Activated CD8-positive, alpha-beta memory T cell treated with anti-CD3 and anti-CD28 coated beads for 1 hour (primary cell): Measurements from ENCODE around the gene DGCR6L.
"Not testable (repeated sequence)": the region's sequence is repeated elsewhere in the genome, so short reads cannot be mapped to it uniquely, and the experiment has no call there.

Experiments
- DNase-seq, 2 donors: peaks; one replicate each; pipeline ENCODE4 v3.0.0-alpha.2; 2020; ENCODE audit warnings: low read depth in 1 of 2; ENCODE audit errors: extremely low read depth in 1 of 2

Gene DGCR6L

DNA sequence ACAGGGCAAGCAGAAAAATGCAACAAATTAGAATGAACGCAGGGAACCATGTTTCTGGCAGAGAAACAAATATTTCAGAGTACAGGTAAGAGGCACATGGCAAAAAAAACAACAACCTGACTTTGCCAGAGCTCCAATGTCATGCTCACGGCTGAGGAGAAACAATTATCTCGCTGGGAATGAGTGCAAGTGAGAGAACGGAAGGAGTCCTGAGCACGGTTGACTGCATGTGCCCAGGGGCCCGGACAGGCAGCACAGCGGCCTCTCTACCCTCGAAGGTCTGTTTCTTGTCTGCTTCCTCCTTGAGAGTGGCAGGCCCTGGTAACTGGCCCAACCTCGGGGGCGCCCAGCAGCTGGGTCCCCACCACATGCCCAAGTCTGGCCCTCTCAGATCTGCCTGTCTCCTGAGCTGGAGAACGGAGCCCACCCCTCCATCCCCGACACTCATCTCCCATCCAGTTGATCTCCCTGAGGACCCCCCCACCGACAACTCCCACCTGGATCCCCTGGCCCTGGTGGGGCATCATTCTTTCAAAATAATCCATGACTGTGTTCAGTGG, 27.1 kb downstream of the DGCR6L start:
- DNase-seq, result no peak

DNA sequence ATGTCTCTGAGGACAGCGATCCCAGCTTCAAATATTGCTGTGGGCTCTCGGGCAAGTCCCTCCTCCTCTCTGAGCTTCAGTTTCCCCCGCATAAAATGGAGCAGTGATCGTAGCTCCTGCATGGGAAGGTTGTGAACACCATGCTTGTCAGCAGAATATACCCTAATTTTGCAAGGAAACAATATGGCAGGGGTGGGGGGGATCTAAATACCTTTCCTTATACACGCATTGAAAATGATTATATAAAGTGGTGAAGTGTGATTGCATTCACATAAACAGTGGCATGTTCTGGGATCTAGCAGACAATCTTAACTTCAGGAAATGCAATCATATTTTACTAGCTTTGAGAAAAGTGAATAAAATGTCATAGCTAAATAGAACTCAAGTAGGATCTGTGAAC, 27.8 kb downstream of the DGCR6L start:
- DNase-seq, result no peak

DNA sequence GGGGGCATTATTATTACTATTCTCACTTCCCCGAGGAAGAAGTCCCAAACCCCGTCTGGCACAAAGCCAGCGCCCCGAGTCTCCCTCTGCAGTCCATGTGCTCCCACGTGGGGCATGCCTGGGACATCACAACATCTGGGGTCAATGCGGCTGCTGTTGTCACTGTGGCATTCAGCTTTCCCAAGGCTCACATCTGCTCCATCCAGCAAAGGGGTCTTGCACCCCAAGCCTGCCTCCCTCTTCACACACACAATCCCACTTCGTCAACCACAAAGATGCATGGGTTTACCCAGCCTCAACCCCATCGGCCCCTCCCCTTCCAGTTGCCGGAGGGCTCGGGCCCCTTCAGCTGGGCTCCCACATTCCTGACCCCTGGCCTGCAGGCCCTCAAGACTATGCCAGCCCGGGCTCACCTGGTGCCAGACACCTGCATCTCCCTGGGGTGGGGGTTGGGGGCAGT, 28.2 kb downstream of the DGCR6L start:
- no peak for DNase-seq

DNA sequence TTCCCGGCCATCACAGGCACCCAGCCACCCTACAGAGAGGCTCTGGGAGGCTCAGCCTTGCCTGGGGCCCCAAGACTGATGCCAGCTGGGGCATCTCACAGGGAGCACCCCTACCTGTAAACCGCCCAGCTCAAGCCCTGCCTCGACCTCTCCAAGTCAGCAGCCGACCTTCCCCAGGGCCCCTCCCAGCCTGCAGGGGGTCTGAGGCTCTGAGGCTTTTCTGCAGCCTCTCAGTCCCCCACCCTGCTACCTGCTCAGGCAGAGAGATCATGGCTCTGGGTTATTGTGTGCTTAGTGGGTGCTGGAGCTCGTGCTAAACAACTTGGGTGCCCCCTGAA, 28.6 kb downstream of the DGCR6L start:
- DNase-seq, result no peak

DNA sequence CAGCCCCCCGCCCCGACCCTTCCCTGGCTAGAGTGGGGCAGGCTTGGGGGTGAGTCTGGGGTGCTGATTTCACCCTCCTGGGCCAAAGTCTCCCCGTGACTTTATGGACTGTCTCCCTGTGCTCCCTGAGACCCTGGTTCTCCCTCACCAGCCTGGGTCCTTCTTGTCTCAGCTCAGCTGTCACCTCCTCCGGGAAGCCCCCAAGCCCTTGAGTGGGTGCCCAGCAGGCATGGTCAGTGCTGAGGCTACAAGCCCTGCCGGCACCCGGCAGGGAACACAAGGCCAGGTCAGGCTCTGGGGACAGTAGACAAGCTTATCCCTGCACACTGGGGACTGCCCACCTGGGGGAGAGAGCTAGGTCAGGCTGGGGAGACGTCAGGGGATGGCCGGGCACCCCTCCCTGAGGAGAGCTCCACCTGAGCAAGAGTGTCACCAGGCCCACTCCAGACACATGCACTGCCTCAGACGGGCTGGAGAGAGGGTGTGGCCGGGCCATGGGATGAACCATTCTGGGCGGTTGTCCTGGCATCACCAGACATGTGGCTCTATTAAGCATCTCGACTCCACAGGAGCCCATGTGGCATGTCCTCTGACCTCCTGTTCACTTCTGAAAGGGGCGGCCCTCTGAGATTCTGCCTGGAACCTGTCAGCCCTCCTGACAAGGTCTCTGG, 29.1 kb downstream of the DGCR6L start:
- DNase-seq, result no peak

DNA sequence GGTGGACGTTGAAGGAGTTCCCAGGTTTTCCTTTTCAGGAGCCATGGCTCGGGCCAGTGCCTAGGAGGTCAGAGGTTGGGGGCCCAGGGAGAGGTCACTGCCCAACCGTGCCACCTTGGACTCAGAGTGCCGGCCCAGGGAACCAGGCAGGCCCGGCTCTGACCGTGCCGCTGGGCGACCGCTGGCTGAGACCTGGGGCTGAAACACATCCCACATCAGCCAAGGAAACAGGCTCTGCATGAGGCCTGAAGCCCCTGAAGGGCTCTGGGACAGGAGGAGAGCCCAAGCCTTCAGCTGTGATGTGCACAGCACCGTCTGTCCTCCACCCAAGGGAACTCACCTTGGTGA, 29.8 kb downstream of the DGCR6L start:
- no peak for DNase-seq

DNA sequence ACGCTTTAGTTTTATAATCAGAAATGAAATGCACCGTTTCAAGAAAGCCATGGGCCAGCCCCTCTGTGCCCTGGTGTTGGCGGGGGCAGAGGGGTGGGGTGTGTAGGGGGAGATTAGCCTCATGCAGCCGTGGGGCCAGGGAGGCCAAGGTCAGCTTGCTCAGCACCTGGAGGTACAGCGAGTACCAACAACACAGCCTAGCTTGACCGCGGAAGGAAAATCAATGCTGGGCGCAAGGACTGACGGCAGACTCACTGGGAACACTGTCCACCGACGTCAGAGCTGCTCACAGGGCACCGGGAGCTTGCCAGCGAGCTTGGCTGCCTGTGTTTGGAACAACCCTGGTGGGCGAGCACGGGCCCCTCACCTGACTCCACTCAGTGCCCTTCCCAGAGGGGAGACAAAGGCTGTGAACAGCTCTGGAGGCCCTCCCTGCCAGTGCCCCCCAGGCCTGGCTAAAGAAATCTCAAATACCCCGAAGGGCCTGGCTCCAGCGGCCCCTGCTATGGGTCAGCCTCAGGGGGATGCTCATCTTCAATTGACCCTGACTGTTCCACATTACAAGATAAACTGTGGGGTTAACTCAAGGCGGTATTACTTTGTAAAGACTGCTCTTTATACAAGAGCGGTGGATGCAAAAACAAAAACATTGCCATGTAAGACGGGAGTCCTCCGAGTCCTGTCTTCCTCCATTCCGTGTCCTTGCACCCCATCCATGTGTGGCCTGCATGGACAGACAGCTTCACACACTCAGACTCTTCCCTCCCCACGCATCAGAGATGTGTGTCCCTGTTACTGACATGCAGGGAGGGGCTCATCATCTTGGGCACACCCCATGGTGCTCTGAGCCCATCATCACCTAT, 30.4 kb downstream of the DGCR6L start:
- not testable (repeated sequence) for DNase-seq

DNA sequence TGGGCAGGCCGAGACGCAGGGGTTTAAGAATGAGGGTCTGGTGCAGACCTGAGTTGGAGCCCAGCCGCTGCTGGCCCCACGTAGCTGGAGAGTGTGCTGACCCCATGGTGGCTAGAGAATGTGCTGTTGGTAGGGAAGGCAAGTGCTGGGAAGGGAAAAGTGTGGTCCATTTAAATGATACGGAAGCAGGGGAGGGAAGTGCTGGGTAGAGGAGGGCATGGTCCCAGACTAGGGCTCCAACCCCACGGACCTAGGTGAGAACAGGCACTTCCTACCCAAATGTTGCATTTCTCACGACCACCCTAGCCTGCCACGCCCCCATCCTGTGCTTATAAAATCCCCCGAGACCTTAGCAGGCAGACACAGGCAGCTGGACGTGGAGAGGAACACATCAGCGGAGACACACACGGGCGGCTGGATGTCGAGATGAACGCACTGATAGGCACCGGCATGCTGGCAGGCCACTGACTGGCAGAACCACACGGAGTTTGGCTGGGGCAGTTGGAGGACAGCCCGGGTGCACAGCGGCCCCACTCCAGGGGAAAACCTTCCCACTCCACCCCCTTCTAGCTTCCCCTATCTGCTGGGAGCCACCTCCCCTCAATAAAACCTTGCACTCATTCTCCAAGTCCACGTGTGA, 33.0 kb downstream of the DGCR6L start:
- not testable (repeated sequence) for DNase-seq

DNA sequence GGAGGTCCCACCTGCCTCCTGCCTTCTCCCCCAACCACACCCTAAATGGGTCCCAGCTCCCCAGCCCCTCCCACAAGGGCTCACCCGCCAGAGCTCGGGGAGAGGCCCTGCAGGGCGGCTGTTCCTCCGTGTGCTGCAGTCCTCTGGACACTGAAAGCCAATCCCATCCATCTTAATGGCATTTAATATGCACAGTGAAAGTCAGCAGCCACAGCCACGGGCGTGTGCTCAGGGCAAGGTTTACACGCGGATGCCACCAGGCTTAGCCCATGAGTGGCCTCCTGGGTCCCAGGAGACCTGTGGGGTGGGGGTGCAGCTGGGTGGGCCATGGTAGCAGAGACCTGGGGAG, 33.6 kb downstream of the DGCR6L start:
- not testable (repeated sequence) for DNase-seq

DNA sequence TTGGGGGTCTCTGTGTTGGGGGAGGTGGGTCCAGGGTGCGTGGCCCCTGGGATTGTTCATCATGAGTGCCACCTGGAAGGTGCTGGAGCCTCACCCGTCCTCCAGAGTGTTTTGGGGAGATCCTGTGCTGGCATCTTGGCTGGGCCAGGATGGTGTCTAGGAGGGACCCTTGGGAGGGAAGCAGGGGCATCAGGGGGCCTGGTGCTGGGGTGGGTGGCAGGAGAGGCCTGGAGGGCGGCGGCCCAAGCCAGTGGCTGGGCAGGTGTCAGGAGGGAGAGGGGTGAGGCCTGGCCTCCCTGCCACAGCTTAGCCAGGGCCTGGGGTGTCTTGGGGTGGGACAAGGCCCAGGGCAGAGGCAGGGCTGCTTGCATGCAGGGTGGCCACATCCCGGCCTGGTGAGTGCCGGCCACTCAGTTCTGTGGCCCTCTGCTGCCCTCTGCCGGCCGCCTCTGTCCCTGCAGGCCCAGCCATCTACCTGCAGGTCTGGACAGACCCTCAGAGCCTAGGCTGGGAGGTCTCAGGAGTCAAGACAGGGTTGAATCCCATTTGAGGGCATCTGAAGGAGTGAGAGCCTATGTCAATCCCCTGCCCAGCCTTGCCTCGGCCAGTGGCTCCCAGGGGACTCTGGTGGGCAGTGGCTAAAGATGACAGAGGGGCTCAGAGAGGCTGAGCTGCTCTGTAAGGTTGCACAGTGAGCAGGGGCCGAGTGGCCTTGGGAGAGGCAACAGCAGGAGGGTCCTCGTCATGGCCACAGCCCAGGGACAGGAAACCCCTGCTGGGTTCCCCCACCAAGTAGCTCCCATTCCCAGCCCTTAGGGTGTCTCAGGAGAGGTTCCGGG, 34.2 kb downstream of the DGCR6L start:
- DNase-seq, result peak in 1 of 2 donors; percentile 75

DNA sequence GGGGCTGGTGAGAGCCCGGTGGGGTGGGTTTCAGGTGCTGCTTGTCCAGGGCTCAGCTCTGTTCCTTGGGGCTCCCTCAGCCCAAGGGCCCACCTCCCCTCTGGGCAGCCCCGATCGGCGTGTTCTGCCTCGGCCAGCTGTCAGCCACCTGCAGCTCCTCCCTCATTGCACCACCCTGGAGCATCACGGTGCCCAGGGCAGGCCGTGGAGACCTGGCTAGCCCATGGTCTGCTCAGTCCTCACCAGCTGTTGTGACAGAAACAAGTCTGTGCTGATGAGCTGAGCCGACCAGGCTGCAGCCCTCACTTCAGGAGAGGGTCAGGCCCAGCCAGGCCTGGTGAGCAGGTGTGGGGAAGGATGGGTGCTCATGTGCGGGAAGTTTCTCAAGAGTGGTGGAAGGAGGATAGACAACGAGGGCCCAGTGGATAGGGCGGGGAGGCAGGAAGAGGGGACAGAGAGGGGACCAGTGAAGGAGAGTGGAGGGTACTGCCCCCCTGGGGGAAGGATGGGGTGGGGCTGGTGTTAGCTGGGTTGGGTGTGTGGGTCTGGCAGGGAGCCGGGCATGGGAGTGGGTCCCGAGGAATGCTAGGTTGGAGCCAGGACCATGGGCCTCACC, 35.3 kb downstream of the DGCR6L start:
- DNase-seq, result no peak

DNA sequence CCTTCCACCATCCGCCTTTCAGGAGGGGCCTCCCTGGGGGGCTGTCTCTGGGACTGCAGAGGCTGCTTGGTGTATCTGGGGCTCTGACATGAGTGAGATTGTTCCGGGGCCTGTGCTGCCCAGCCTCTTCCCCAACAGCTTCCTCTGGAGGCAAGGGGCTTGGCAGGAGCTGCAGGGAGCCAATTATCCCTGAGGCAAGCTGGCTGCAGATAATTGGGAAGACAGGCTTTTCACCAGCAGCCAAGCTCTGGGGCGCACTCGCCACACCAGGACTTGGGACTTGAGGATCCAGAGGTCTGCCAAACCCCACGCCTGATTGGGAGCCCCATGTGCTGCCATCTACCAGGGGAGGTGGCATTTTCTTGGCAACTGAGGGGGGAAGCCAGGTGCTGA, 36.2 kb downstream of the DGCR6L start:
- DNase-seq, result no peak

DNA sequence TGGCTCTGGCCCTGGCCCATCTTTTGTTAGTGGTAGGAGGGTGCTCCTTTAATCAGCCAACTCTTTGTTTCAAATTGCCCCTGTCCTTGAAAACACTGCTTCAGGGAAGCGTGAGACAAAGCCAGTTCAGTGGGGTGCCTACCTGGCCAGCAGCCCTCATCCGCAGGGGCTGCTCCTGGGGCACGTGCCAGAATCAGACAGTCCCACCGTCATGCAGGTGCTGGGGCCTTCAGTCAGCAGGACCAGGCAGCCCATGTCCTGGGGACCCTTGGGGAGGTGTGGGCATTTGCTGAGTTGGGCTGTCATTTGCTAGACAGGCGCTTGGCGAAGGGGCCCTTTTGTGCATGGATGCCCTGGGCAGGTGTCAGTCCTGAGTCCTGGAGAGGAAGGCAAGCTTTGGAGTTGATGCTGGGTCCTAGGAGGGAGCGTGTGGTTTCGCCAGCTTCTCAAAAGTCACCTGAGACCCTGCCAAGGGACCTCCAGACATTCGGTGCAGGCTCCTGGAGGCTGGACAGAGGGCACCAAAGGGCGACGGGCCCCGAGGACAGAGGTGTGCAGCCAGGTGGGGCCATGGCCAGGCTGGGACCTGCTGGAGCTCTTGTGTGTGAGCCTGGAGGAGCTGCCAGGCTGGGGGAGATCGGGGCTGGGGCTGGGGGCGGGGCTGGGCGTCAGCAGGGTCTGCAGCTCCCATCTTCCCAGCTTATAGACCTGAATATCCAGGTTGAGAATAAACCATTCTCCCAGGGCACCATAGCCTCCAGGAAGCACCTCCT, 36.8 kb downstream of the DGCR6L start:
- no peak for DNase-seq

DNA sequence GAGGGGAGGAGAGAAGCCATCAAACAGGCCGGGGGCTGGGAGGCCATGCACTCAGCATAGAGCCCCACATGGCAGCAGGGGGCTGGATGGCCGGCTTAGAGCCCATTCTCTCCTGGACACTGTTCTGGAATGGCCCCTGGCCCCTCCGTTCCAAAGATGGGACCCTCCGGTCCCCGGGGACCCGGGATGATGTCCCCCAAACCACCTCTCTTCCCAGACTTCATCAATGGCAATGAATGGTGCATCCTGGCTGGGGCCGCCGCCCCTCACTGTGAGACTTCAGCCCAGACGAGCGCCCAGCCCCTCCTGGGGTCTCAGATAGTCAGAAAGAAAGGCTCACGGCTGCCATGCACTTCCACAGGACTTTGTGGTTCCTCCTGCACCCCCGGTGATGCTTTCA, 38.0 kb downstream of the DGCR6L start:
- DNase-seq, result no peak

DNA sequence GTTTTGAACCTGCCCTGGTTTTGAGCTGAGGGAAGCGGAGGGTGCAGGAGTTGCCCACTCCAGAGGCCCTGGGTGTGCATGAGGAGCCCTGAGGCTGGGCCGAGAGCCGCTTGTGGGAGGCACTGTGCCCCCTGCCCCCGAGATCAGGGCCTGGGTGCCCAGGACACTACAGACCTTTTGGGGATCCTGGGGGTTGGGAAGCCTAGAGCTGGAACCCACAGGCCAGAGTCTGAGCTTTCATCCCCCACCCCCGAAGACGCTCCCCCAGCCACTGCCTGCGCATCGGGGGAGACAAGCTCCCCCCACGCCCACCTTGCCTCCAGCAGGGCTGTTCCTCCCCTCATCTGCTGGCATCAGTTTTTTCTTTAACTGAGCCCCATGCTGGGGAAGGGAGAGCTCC, 38.4 kb downstream of the DGCR6L start:
- not testable (repeated sequence) for DNase-seq

DNA sequence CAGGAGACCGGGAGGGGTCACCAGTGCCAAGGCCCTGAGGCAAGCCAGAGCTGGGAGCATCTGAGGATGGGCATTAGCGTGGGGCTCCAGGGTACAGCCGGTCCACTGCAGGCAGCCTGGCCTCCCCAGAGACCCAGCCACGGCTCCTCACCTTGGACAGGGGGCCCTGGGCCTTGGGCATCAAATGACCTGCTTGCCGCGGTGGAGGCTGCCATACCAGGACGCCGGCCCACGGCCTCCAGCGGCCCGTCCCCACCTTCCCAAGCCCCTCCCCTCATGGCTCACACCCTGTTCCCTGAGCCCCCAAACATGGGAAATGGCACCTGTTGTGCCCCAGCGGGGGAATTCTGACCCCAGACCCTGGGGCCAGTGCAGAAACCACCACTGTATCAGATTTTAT, 39.0 kb downstream of the DGCR6L start:
- DNase-seq, result no peak

DNA sequence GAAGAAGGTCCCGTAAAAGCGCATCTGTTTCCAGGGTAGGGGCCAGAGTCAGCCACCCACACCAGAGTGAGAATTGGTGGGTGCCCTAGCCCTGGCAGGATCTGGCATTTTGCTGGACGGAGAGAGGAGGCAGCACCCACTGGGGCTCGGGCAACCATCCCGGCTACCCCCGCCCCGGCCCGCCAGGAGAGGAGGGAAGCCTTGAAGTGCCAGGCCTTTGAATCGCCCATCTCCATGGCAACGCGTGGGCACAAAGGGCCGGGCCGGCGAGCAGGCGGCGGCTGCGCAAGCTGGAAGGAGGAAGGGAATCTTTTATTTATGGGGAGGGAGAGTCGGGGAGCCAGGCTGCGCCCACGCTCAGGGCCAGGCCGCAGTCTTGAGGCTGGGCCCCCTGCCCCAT, 39.7 kb downstream of the DGCR6L start:
- DNase-seq, result not testable (repeated sequence)

DNA sequence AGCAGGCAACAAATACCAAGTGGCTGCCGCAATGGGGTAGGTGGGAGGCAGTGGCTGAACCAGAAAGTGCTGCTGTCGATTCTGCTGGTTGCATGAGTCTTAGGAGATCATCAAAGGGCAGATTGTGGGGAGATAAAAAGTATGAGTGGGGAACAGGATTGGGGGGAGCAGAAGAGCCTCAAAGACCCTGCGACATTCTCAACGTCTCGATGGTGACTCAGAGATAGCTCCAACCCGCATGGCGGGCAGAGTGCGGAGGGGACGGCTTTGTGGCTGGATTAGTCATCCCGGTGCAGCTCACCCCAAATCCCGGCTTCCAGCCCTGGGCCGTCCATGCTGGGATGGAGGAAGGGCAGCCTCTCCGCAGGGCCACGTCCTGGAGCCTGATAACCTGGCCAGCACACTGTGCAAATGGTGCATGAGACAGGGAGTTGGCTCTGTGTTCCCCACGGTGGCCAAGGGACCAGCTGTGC, 40.2 kb downstream of the DGCR6L start:
- DNase-seq, result no peak

DNA sequence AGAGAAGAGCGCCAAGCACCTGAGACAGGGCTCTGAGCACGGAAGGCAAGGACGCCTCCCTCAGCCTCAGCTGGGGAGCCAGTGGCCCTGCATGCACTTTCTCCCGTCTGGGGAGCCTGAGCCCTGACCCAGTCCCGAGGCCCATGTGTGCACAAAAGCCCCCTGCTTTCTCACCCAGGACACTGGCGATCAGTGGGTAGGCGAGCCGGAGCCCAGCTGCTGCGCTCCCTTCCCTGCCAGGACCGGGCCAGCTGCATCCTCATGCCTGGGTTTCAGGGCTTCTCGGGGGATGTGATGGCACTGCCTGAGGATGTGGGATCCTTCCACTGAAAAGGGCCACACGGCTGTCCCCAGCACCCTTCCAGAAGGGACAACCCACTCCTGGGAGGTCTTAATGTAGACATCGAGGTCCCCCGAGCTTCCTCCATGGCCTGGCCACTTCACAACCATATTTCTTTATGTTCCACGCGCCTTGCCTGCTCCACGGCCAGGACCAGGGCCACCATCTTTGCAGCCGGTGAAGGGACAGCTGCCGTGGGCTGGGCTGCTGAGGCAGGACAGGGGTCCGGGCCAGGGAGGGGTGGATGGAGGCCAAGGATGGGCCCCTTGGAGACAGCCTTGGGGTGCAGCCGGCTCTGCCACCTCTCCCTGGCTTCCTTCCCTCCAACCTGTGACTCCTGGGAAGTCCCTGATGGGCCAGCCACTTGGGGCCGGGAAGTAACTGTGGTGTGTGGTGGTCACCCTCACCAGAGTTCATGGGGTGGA, 41.0 kb downstream of the DGCR6L start:
- DNase-seq, result not testable (repeated sequence)
